RWPE2 (cell line): ENCODE results near the gene ANKRD31.

ENCODE experiments used
- ATAC-seq: fragments of 200-7000 bp; cut with Tn5 transposase; 3 replicates; pipeline ENCODE4 v1.9.1; 2021; ENCODE audit warnings: low read depth
- DNase-seq: peaks from one replicate; pipeline ENCODE4 v3.0.0-alpha.2; 2020; ENCODE audit warnings: low spot score
- H3K27ac ChIP-seq: fragments of 450-650 bp; 2 replicates; pipeline ENCODE4 v1.5.1; 2017; ENCODE audit warnings: mild to moderate bottlenecking; ENCODE audit not compliant: poor library complexity, severe bottlenecking
- H3K27me3 ChIP-seq: fragments of 250-450 bp; sonication (Bioruptor Pico); 2 replicates; pipeline ENCODE4 v1.5.1; 2021; ENCODE audit warnings: mild to moderate bottlenecking, moderate library complexity; ENCODE audit not compliant: insufficient read depth, poor library complexity, severe bottlenecking
- H3K36me3 ChIP-seq: fragments of 250-450 bp; sonication (Bioruptor Pico); 2 replicates; pipeline ENCODE4 v1.5.1; 2020; ENCODE audit warnings: low read depth, mild to moderate bottlenecking, moderate library complexity
- H3K4me1 ChIP-seq: fragments of 250-450 bp; sonication (Bioruptor Pico); 2 replicates; pipeline ENCODE4 v1.5.1; 2021; ENCODE audit warnings: mild to moderate bottlenecking, moderate library complexity; ENCODE audit not compliant: insufficient read depth, poor library complexity, severe bottlenecking
- H3K4me3 ChIP-seq: fragments of 250-450 bp; sonication (Bioruptor Pico); 2 replicates; pipeline ENCODE4 v1.5.1; 2021; ENCODE audit warnings: mild to moderate bottlenecking, moderate library complexity; ENCODE audit not compliant: severe bottlenecking
- H3K9me3 ChIP-seq: fragments of 250-450 bp; sonication (Bioruptor Pico); 2 replicates; pipeline ENCODE4 v1.5.1; 2021; ENCODE audit warnings: mild to moderate bottlenecking, moderate library complexity; ENCODE audit not compliant: severe bottlenecking
- TF ChIP-seq, protein P1 (sequence below): fragments of 450-650 bp; IDR thresholded peaks from one replicate; pipeline ENCODE4 v1.5.1; 2017; ENCODE audit warnings: mild to moderate bottlenecking, moderate library complexity; ENCODE audit not compliant: poor library complexity, severe bottlenecking

ANKRD31 gene

DNA sequence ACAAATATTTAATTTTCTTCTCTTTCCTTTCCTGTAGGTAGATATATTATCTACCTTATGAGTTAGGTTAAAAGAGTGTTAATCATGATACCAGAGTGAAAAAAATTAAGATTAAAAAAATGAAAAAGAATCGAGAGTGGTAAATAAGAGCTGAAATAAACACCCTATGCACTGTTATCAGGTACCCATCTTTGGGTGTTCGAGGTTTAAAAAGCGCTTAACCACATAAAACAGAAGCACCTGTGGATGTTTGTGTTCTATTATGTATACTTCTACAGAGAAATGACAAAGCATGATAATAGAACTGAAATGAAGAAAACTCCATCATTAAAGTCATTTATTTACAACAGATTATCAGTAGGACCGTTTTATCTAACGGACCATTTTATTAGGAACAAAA is 158.7 kb downstream of the ANKRD31 start:
- H3K36me3 ChIP-seq = no peaks in the 10 kb centered on the region
- TF ChIP-seq, protein P1, sequence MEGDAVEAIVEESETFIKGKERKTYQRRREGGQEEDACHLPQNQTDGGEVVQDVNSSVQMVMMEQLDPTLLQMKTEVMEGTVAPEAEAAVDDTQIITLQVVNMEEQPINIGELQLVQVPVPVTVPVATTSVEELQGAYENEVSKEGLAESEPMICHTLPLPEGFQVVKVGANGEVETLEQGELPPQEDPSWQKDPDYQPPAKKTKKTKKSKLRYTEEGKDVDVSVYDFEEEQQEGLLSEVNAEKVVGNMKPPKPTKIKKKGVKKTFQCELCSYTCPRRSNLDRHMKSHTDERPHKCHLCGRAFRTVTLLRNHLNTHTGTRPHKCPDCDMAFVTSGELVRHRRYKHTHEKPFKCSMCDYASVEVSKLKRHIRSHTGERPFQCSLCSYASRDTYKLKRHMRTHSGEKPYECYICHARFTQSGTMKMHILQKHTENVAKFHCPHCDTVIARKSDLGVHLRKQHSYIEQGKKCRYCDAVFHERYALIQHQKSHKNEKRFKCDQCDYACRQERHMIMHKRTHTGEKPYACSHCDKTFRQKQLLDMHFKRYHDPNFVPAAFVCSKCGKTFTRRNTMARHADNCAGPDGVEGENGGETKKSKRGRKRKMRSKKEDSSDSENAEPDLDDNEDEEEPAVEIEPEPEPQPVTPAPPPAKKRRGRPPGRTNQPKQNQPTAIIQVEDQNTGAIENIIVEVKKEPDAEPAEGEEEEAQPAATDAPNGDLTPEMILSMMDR = no peak
- no peaks in the 10 kb centered on the region for H3K27me3 ChIP-seq
- ATAC-seq (no peak), DNase-seq (no peak)
- H3K27ac ChIP-seq = no peak overlapping the region
- H3K9me3 ChIP-seq = no peaks in the 10 kb centered on the region
- H3K4me3 ChIP-seq = no peak overlapping the region
- no peaks in the 10 kb centered on the region for H3K4me1 ChIP-seq

DNA sequence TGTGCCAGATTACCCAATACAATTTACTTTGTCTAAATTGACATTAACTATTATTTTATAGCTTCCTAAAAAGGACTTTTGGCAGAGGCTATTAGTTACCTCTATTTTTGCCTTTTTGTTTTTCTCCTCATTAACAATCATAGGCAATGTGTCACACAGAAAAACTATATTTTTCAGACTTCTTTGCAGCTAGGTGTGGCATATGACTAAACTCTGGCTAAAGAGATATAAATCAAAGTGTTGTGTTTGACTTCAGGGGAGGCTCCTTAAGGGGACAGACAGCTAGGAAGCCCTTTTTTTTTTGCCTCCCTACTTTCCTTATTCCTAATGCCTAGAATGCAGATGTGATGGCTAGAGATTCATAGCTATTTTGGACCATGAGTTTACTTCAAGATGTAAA is 164.6 kb downstream of the ANKRD31 start:
- Histone ChIP-seq H3K4me1 (peaks cover 6% of the 10 kb centered on the region), H3K27me3 (no peaks in the 10 kb centered on the region), H3K4me3 (no peak overlapping the region), H3K36me3 (no peaks in the 10 kb centered on the region), H3K9me3 (no peaks in the 10 kb centered on the region), H3K27ac (peak overlapping the region; percentile 7)
- no peak for DNase-seq
- peak; percentile 82 for ATAC-seq
- TF ChIP-seq, protein P1 = no peak

- Histone ChIP-seq H3K9me3 (no peaks in the 10 kb centered on the region), H3K36me3 (no peaks in the 10 kb centered on the region), H3K4me1 (peaks cover 6% of the 10 kb centered on the region), H3K4me3 (no peak overlapping the region), H3K27me3 (no peaks in the 10 kb centered on the region), H3K27ac (no peak overlapping the region)
- TF ChIP-seq, protein P1 = no peak
- ATAC-seq = no peak
- DNase-seq = no peak
Measured at GRCh38 chr5:75071100-75071499, 165.6 kb downstream of the ANKRD31 start.

- Histone ChIP-seq H3K4me1 (peaks cover 6% of the 10 kb centered on the region), H3K27ac (no peak overlapping the region), H3K9me3 (no peaks in the 10 kb centered on the region), H3K4me3 (no peak overlapping the region), H3K36me3 (no peaks in the 10 kb centered on the region), H3K27me3 (no peaks in the 10 kb centered on the region)
- TF ChIP-seq, protein P1 = no peak
- DNase-seq (no peak), ATAC-seq (no peak)
Measured at GRCh38 chr5:75067434-75067833, 169.2 kb downstream of the ANKRD31 start.

GRCh38 chr5:75062925-75063531 is 173.7 kb downstream of the ANKRD31 start:
- no peak for DNase-seq
- no peaks in the 10 kb centered on the region for H3K27me3 ChIP-seq
- H3K4me1 ChIP-seq = no peaks in the 10 kb centered on the region
- H3K4me3 ChIP-seq = no peak overlapping the region
- H3K9me3 ChIP-seq = no peaks in the 10 kb centered on the region
- no peaks in the 10 kb centered on the region for H3K36me3 ChIP-seq
- ATAC-seq = no peak
- no peak overlapping the region for H3K27ac ChIP-seq
- TF ChIP-seq, protein P1 = no peak
